CD14-positive monocyte (primary cell): ENCODE data around the gene ABTB2. TPM values are rescaled to one million over a fixed set of nuclear protein-coding genes. Genes with fewer than 3 reads are reported as not detected.

ENCODE experiments used
- DNase-seq, 3 donors: peaks; one replicate each; pipeline ENCODE4 v3.0.0-alpha.2; 2011 to 2022
- H2AFZ ChIP-seq: 2 replicates; pipeline ENCODE4 v1.6.0; 2012; ENCODE audit warnings: mild to moderate bottlenecking, low read depth, low read length, inconsistent platforms; ENCODE audit not compliant: insufficient read depth, poor library complexity, severe bottlenecking
- H3K27ac ChIP-seq, 2 donors: 1 replicate in 1 of 2; 2 replicates in 1 of 2; pipeline ENCODE4 v1.5.1; 2012 to 2013; ENCODE audit warnings: low read length in 2 of 2, control low read depth in 1 of 2, inconsistent platforms in 1 of 2, low read depth in 1 of 2, mild to moderate bottlenecking in 1 of 2
- H3K27me3 ChIP-seq, 2 donors: one replicate each; pipeline versions ENCODE4 v1.6.0 to v1.6.1; 2011 to 2013; ENCODE audit warnings: low read length in 2 of 2; ENCODE audit not compliant: control insufficient read depth in 2 of 2, insufficient read depth in 2 of 2
- H3K36me3 ChIP-seq, 2 donors: replicated peaks in 1 of 2; 1 replicate in 1 of 2; 2 replicates in 1 of 2; pipeline versions ENCODE4 v1.5.1 to v1.6.1; 2012 to 2013; ENCODE audit warnings: low read length in 2 of 2, control low read depth in 1 of 2, inconsistent platforms in 1 of 2, mild to moderate bottlenecking in 1 of 2; ENCODE audit not compliant: insufficient read depth in 2 of 2, control insufficient read depth in 1 of 2
- H3K4me1 ChIP-seq, 2 donors: 1 replicate in 1 of 2; 2 replicates in 1 of 2; pipeline versions ENCODE4 v1.5.1 to v1.6.1; 2012 to 2013; ENCODE audit warnings: low read length in 2 of 2, control low read depth in 1 of 2, inconsistent platforms in 1 of 2, mild to moderate bottlenecking in 1 of 2, moderate library complexity in 1 of 2; ENCODE audit not compliant: insufficient read depth in 2 of 2, control insufficient read depth in 1 of 2
- H3K4me2 ChIP-seq: replicated peaks from 2 replicates; pipeline ENCODE3; 2012; ENCODE audit warnings: low read length, moderate library complexity, mild to moderate bottlenecking; ENCODE audit not compliant: poor library complexity, severe bottlenecking; ENCODE audit errors: extremely low read depth
- H3K4me3 ChIP-seq, 3 experiments: fragments of 200-600 bp in 1 of 3; sonication (generic) in 1 of 3; replicated peaks in 1 of 3; 1 replicate in 2 of 3; 2 replicates in 1 of 3; pipeline ENCODE4 v1.5.1; 2011 to 2013; ENCODE audit warnings: low read length in 3 of 3, mild to moderate bottlenecking in 3 of 3, control low read depth in 2 of 3, low read depth in 2 of 3, inconsistent platforms in 1 of 3, moderate library complexity in 1 of 3
- H3K79me2 ChIP-seq: 2 replicates; pipeline ENCODE4 v1.6.0; 2012; ENCODE audit warnings: mild to moderate bottlenecking, control low read depth, inconsistent platforms, low read length, moderate library complexity; ENCODE audit not compliant: insufficient read depth
- H3K9ac ChIP-seq: 2 replicates; pipeline ENCODE4 v1.6.0; 2017; ENCODE audit warnings: low read length, mild to moderate bottlenecking; ENCODE audit not compliant: insufficient read depth, poor library complexity, severe bottlenecking
- H3K9me3 ChIP-seq, 2 donors: replicated peaks in 1 of 2; 1 replicate in 1 of 2; 2 replicates in 1 of 2; pipeline versions ENCODE4 v1.5.1 to v1.6.1; 2012 to 2013; ENCODE audit warnings: low read length in 2 of 2, control low read depth in 1 of 2; ENCODE audit not compliant: control insufficient read depth in 1 of 2, insufficient read depth in 1 of 2
- H4K20me1 ChIP-seq: 2 replicates; pipeline ENCODE4 v1.6.0; 2012; ENCODE audit warnings: mild to moderate bottlenecking, low read length, control low read depth, moderate library complexity; ENCODE audit not compliant: insufficient read depth
- H3K27ac Mint-ChIP-seq, 7 donors: one replicate each; pipeline ENCODE4 v1.8.0; 2020; ENCODE audit warnings: mild to moderate bottlenecking in 7 of 7, mixed read lengths in 7 of 7, moderate library complexity in 6 of 7, inconsistent platforms in 2 of 7
- H3K27me3 Mint-ChIP-seq, 3 donors: one replicate each; pipeline ENCODE4 v1.8.0; 2021 to 2022; ENCODE audit warnings: low read depth in 3 of 3, mild to moderate bottlenecking in 3 of 3, mixed read lengths in 3 of 3, moderate library complexity in 3 of 3, inconsistent platforms in 1 of 3
- H3K36me3 Mint-ChIP-seq, 2 donors: one replicate each; pipeline ENCODE4 v1.8.0; 2020; ENCODE audit warnings: mixed read lengths in 2 of 2, inconsistent platforms in 1 of 2, mild to moderate bottlenecking in 1 of 2
- H3K4me1 Mint-ChIP-seq: one replicate; pipeline ENCODE4 v1.8.0; 2020; ENCODE audit warnings: mild to moderate bottlenecking, mixed read lengths
- H3K4me3 Mint-ChIP-seq, 2 donors: one replicate each; pipeline ENCODE4 v1.8.0; 2020; ENCODE audit warnings: mild to moderate bottlenecking in 2 of 2, mixed read lengths in 2 of 2, moderate library complexity in 1 of 2
- H3K9me3 Mint-ChIP-seq, 7 donors: one replicate each; pipeline ENCODE4 v1.8.0; 2020 to 2022; ENCODE audit warnings: mixed read lengths in 7 of 7, mild to moderate bottlenecking in 6 of 7, moderate library complexity in 6 of 7, inconsistent platforms in 2 of 7
- WGBS: methylation state at CpG from one replicate; pipeline ENCODE4 v1.1.5; 2013; ENCODE audit warnings: missing lambda C conversion rate; ENCODE audit not compliant: insufficient coverage; 5-methylcytosine and 5-hydroxymethylcytosine counted together
- intact Hi-C, 2 donors: fragments of 100-400 bp; cut with micrococcal nuclease; formaldehyde crosslinking; loops; one replicate each; pipeline versions ENCODE4 v1.15.0 to v1.15.1; 2023
- polyA plus RNA-seq, 3 donors: library from polyadenylated mRNA; depleted of rRNA in 1 of 3; unstranded in 2 of 3; stranded (reverse) in 1 of 3; fragments of 300-500 nt in 2 of 3; fragments of >200 nt in 1 of 3; fragmentation: Illumina TruSeq in 2 of 3; gene quantifications; 1 replicate in 2 of 3; 2 replicates in 1 of 3; pipeline ENCODE4 v1.2.3, GENCODE V29; 2012 to 2021
- TF ChIP-seq, protein P1 (sequence below): fragments of 200-600 bp; IDR thresholded peaks from one replicate; pipeline ENCODE4 v1.8.0; 2022; ENCODE audit warnings: antibody characterized with exemption, mild to moderate bottlenecking

The ABTB2 gene
- polyA plus RNA-seq, 3 donors: 0.25 to 1.7 (median 0.26) TPM

- H3K9me3 Mint-ChIP-seq: peaks cover 0 to 2% (median 0%) of the 10 kb centered on the region in 7 donors
- H3K4me1 Mint-ChIP-seq: peaks cover 24% of the 10 kb centered on the region
- peak overlapping the region in 1 of 2 donors; percentile 6 for H3K4me3 Mint-ChIP-seq
- H3K27ac Mint-ChIP-seq: no peak overlapping the region
- Histone ChIP-seq H3K9ac (no peak overlapping the region), H3K36me3 (no peaks in the 10 kb centered on the region), H3K4me3 (no peak overlapping the region), H3K27ac (no peak overlapping the region), H3K4me2 (no peak overlapping the region), H3K27me3 (no peaks in the 10 kb centered on the region), H3K79me2 (no peaks in the 10 kb centered on the region), H2AFZ (no peak overlapping the region), H4K20me1 (no peaks in the 10 kb centered on the region), H3K4me1 (peaks cover 13 to 18% of the 10 kb centered on the region in 2 donors), H3K9me3 (no peaks in the 10 kb centered on the region)
- intact Hi-C loops: no loop called here
- TF ChIP-seq, protein P1, sequence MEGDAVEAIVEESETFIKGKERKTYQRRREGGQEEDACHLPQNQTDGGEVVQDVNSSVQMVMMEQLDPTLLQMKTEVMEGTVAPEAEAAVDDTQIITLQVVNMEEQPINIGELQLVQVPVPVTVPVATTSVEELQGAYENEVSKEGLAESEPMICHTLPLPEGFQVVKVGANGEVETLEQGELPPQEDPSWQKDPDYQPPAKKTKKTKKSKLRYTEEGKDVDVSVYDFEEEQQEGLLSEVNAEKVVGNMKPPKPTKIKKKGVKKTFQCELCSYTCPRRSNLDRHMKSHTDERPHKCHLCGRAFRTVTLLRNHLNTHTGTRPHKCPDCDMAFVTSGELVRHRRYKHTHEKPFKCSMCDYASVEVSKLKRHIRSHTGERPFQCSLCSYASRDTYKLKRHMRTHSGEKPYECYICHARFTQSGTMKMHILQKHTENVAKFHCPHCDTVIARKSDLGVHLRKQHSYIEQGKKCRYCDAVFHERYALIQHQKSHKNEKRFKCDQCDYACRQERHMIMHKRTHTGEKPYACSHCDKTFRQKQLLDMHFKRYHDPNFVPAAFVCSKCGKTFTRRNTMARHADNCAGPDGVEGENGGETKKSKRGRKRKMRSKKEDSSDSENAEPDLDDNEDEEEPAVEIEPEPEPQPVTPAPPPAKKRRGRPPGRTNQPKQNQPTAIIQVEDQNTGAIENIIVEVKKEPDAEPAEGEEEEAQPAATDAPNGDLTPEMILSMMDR: no peak
- DNase-seq: no peak
- whole genome bisulfite sequencing: 100% methylated on average over 2 of the region's 2 CpGs
- peaks cover 0 to 2% of the 10 kb centered on the region in 2 donors for H3K36me3 Mint-ChIP-seq
- H3K27me3 Mint-ChIP-seq: peaks cover 6 to 9% (median 6%) of the 10 kb centered on the region in 3 donors
These were observed 9.7 kb downstream of the ABTB2 start for GRCh38 chr11:34348096-34348495.

DNA sequence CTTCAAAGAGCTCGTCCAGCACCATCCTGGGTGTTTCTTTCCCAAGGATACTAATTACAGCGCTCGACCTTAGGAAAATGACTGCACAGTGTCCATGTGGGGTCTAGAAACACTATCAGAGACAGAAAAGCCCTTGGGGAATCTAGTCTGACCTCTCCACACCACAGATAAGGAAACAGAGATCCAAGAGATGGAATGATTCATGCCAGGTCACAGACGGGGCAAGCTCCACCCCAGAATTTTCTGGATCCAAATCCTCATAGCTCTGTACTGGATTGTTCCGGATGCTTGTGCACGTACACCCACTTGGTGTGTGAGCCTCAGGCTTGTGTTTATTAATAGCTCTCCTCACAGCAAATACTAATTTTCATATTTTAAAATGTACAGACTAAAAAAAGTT lies 11.3 kb downstream of the ABTB2 start:
- no peaks in the 10 kb centered on the region for H3K79me2 ChIP-seq
- no peaks in the 10 kb centered on the region for H3K36me3 ChIP-seq
- no peak for DNase-seq
- Mint-ChIP-seq H3K27ac (no peak overlapping the region), H3K9me3 (peaks cover 0 to 2% (median 0%) of the 10 kb centered on the region in 7 donors), H3K4me3 (no peak overlapping the region), H3K4me1 (peaks cover 30% of the 10 kb centered on the region), H3K36me3 (peaks cover 0 to 2% of the 10 kb centered on the region in 2 donors), H3K27me3 (peaks cover 5 to 11% (median 8%) of the 10 kb centered on the region in 3 donors)
- H3K4me2 ChIP-seq: no peak overlapping the region
- no peaks in the 10 kb centered on the region for H4K20me1 ChIP-seq
- peaks cover 22 to 30% of the 10 kb centered on the region in 2 donors for H3K4me1 ChIP-seq
- no peak overlapping the region for H3K4me3 ChIP-seq
- H2AFZ ChIP-seq: no peak overlapping the region
- no peak overlapping the region for H3K9ac ChIP-seq
- 94% methylated on average over 2 of the region's 6 CpGs for WGBS
- intact Hi-C loops: no loop called here
- no peaks in the 10 kb centered on the region for H3K27me3 ChIP-seq
- H3K27ac ChIP-seq: no peak overlapping the region
- TF ChIP-seq, protein P1: no peak
- H3K9me3 ChIP-seq: no peaks in the 10 kb centered on the region
